Erythroblast (primary cell): ENCODE results near the gene CTAGE1.

Source experiments
- GATA1 ChIP-seq: IDR thresholded peaks from 2 replicates; pipeline ENCODE4 v1.6.1; 2011; ENCODE audit warnings: low read depth, mild to moderate bottlenecking, control low read depth, low read length, moderate library complexity
- POLR2A ChIP-seq: IDR thresholded peaks from 2 replicates; pipeline ENCODE4 v1.6.1; 2011; ENCODE audit warnings: mild to moderate bottlenecking, low read length

- no peak for TF ChIP-seq POLR2A
- no peak for TF ChIP-seq GATA1
These were observed 21.7 kb upstream of the CTAGE1 start for GRCh38 chr18:22439447-22439846.
